NCI-H446 treated with DMSO at 0.1 percent for 48 hours (cell line): ENCODE measurements around the gene IPO5.
"Not testable (repeated sequence)": the region's sequence is repeated elsewhere in the genome, so short reads cannot be mapped to it uniquely, and the experiment has no call there.

ENCODE experiments used
- DNase-seq: peaks from one replicate; lab custom pipeline; 2025; lab: John Stamatoyannopoulos, UW

Gene IPO5

DNA sequence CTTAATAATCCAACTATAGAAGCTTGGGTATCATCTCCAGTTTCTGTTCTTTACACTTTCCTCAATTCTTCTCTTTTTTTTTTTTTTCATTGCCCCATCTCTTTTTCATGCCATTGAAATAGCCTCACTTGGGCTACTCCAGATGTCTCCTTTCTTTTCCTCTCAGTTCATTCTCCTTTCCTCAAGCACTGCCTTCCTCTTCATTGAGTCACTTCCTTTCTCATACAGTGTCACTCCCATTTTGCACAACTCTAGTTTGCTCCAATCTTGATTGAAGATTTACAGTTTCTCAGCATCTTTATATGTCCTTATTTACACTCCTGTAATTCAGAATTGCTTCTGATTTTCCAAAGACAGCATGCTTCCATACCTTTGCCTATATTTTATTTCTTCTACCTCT lies 61.3 kb downstream of the IPO5 start:
- DNase-seq: no peak

DNA sequence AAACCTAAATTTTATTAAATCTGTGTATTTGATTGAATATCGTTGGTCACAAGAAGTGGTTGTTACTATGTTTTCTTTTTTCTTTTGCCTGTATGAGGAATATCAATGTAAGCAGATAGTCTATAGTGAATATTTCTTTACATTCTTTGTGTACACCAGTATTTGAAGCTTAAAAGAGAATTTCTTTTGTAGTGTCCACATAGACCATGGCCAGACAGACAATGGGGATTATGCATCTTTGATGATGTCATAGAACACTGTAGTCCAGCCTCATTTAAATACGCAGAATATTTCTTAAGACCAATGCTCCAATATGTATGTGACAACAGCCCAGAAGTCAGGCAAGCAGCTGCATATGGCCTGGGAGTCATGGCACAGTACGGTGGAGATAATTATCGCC lies 64.8 kb downstream of the IPO5 start:
- DNase-seq: no peak

DNA sequence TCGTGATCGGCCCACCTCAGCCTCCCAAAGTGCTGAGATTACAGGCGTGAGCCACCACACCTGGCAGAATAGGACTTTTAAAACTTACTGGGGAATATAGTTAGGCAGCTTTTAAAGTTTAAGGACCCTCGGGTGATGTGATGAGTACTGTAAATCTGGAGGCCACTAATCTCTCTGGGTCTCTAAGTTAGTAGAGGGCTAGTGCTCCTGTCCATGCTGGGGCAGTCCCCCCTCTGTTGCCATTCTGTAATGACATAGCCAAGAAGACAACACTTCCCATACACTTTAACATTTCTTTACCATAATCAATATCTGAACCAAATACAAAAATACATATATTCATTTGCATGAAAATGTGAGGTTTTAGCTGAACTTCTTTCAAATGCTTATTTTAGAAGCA lies 65.7 kb downstream of the IPO5 start:
- no peak for DNase-seq

DNA sequence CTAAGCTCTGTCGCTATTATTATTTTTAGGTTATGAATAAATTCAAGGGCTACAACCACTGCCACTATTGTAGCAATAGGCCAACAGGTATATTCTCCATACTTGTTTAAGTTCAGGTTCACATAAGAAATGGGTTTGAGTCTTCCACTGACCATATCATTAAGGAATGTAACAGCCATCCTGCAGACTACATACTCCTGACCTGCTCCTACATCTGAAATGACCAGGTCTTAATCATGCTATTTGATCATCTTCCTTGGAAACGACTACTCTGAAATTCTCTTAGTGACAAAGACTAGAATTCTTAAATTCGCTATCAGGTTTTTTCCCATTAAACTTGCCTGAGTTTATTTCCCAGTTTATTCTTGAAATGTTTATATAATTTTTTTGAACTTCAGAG lies 66.8 kb downstream of the IPO5 start:
- no peak for DNase-seq

DNA sequence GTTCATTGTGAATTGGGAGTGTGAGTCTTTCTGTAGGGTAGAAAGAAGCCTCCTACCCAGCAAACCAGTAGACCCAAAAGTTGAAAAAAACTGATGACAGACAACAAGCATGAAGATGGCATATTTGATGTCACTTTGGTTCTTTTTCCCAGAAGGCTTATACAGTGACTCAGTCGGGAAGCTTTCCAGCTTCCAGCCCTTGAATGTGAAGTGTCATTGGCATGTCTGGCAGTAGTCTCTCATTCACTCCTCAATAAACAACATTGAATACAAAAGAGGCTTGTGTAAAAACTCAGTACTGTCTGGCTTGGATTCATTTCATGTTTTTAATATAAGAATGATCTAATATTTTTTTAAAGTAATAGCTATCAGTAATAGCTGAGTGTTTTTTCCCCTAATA lies 68.7 kb downstream of the IPO5 start:
- DNase-seq: peak; percentile 42

DNA sequence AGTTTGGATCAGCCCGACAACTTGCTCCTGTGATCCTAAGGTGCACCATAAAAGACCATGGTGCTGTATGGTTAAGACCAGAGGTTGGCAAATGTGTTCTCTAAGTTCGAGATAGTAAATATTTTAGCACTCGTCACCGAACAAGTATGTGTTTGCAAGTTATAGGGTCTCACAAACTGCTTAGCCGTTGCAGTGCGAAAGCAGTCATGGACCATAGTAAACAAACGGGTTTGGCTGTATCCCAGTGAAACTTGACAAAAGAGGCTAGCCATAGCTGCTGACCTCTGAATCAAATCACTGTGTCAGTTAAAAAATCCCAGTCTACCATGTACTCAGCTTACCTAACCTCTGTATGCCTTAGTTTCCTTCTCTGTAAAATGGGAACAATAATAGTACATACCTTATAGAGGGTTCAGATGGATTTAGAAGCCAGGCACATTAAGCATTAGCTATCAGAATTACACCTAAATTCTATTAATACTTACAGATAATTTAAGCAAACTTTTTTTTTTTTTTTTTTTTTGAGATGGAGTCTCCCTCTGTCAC lies 72.1 kb downstream of the IPO5 start:
- DNase-seq: no peak

DNA sequence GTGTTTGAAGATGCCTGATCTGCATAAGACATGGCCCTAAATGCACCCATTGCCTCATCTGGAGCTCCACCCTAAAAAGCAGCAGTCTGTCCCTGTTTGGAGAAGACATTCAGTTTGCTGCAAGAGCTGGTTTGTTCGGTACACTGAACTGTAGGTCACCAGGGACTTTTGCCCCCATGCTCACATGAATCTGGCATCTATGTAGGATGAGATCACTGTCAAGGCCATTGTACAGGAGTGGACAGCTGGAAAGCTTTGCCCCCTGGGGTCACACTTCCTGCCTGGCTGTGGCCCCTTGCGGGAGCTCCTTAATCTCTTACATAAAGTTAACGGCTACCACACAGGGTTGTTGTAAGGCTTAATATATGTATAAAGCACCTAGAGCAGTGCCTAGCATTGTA lies 73.0 kb downstream of the IPO5 start:
- no peak for DNase-seq

DNA sequence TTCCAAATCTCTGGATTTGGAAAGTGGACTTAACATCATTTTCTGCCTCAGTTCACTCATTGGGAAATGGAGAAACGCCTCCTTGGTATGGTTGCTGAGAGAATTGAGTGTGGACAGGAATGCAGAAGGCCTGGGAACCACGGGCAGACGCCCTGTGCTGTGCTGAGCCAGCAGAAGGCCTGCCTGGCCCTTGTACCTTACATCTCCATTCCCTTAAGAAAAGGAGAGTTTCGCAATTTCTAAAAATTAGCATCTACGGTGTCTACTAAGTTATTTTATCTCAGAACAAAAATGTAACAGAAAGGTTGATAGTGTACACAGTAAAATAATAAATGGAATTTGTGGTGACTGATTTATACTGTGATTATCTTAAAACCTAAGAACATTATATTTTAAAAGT lies 78.7 kb downstream of the IPO5 start:
- DNase-seq: no peak

DNA sequence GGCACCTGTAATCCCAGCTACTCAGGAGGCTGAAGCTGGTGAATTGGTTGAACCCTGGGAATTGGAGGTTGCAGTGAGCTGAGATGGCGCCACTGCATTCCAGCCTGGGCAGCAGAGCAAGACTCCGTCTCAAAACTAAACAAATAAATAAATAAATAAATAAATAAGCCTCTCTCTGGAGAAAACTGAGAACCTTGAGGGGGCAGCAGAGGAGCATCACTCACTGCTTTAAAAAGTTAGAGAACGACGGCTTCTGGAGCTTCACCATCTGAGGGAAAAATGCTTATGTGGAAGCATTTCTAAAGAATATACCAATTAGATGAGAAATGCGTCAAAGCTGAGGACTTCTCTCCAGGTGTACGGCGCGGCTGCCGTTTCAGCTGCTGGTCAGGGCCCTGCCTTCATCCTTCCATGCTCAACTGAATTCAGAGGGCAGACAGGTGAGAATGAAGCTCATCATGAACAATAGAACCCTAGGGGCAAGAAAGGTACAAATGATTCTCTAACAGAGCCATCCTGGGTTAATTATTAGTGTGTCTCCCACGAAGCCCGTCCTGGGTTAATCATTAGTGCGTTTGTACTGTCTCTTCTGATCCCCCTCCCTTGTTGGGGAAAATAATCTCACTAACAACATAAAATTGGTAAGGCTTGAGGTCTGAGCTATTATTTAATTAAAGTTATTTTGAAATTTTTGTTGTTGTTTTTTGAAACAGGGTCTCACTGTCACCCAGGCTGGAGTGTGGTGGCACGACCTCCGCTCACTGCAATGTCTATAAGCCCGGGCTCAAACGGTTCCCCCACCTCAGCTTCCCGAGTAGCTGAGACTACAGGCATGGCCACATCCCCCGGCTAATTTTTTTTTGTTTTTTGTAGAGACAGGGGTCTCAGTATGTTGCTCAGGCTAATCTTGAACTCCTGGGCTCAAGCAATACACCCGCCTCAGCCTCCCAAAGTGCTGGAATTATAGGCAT lies 80.1 kb downstream of the IPO5 start:
- DNase-seq: no peak

DNA sequence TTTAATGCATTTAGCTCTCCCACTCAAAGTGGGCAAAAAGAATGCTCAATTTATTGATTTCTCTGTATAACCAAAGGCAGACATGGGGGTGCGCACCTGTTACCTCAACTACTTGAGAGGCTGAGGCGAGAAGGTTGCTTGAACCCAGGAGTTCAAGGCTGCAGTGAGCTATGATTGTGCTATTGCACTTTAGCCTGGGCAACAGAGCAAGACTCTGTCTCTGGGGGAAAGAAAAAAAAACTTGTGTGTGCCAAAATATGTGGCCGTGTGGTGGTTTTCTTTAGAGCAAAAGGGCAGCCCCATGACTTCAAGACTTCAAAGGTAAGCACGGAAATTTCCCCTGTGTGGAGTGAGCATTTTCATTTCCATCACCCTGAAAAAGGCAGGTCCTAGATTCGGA lies 81.9 kb downstream of the IPO5 start:
- no peak for DNase-seq

DNA sequence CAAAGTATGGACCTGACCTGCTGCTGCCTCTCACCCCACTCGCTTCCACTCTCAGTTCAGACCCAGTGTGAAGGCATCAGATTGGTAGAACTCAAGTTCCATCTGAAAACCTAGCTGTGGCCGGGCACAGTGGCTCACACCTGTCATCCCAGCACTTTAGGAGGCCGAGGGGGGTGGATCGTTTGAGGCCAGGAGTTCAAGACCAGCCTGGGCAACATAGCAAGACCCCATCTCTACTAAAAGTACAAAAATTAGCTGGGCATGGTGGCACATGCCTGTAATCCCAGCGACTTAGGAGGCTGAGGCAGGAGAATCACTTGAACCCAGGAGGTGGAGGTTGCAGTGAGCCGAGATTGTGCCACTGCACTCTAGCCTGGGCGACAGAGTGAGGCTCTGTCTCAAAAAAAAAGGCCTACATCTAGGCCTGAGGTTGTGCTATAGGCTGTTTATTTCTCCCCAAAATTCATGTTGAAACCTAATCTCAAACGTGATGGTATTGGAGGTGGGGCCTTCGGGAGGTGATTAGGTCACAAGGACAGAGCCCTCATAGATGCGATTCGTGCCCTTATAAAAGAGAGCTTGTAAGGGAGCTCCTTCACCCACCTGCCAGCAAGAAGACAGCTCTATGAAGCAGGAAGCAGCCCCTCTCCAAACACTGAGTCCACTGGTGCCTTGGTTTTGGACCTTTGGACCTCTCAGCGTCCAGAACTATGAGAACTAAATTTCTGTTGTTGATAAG lies 83.3 kb downstream of the IPO5 start:
- not testable (repeated sequence) for DNase-seq

DNA sequence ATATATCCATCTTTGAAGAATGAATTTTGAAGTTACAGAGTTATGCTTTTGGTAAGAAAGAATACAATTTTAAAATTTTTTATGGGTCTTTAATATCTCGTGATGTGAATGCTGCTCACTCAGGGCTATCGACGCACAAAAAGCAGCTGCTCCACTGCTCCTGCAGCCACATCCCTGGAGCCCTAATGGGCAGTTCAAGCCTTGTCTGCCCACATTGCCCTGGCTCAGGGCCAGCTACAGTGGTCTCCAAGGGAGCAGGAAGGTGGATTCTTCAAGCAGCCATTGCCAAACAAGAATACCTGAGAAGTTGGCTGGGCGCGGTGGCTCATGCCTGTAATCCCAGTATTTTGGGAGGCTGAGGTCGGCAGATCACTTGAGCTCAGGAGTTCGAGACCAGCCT lies 85.8 kb downstream of the IPO5 start:
- no peak for DNase-seq

DNA sequence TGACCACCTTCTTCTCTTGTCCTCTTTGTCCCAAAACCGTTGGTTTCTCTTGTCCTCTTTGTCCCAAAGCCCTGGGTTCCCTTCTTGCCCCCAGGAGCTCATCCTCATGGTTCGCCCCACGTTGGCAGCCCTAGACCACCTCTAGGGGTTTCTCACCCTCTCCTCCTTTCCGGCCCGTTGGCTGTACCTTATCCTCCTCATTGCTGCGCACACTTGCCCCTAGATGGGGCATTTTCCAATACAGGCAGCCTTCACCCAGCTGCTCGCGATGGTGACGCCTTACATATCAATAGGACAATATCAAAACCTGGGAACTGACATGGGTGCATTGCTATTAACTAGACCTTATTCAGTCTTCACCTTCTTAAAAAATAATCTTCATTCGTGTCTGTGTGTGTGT lies 86.5 kb downstream of the IPO5 start:
- DNase-seq: no peak

DNA sequence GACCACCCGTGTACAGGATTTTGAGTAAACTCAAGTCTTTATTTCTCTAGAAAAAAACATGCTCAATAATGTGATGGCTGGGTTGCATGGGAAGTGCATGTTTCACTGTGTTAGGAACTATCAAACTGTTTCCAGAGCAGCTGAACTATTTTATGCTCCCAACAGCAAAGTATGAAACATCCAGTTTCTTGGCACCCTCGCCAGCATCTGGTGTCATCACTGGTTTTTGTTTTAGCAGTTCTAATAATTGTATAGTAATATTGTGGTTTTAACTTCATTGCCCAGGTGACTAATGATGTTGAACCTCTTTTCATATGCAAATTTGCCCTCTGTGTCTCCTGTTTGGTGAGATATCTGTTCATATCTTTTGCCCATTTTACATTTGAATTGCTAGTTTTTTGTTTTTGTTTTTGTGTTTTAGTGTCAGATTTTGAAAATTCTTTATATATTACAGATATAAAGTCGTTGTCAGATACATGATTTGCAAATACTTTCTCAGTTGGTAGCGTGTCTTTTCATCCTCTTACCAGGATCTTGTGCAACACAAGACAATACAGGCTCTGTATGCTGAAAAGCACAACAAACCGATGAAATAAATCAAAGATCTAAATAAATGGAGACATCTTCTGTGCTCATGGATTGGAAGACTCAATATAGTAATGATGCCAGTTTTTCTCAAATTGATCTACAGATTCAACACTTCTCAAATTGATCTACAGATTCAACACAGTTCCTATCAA lies 87.8 kb downstream of the IPO5 start:
- DNase-seq: no peak

DNA sequence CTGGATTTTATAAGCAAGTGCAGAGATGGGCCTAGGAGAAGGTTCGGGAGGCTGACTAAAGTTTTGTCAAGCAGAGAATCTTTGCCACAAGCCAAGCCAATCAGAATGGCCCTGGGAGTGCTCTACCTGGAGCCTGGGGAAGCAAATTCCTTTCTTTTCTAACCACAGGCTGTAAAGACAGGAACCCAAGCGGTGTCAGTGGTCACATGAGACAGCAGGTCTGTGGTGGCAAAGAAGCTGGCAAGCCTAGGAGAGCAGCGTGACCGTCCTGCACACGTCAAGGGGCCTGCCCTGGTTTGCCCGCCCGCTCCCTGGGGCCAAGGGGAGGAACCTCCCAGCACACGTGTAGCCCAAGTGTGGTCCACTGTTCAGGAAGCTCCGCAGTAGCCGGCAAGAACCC lies 90.8 kb downstream of the IPO5 start:
- no peak for DNase-seq

DNA sequence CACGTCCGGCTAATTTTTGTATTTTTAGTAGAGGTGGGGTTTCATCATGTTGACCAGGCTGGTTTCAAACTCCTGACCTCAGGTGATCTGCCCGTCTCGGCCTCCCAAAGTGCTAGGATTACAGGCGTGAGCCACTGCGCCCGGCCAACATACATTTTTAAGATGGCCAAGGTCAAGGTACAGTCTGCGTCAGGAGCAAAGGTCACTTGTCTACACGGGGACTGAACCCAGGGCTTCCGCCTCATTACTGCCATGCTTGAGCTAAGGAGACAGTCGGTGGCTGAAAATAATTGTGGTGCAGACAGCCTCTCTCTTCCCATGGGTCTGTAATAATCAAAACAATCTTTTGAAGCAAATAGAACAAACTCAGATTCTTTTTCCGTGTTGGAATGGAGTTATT lies 94.3 kb downstream of the IPO5 start:
- not testable (repeated sequence) for DNase-seq

DNA sequence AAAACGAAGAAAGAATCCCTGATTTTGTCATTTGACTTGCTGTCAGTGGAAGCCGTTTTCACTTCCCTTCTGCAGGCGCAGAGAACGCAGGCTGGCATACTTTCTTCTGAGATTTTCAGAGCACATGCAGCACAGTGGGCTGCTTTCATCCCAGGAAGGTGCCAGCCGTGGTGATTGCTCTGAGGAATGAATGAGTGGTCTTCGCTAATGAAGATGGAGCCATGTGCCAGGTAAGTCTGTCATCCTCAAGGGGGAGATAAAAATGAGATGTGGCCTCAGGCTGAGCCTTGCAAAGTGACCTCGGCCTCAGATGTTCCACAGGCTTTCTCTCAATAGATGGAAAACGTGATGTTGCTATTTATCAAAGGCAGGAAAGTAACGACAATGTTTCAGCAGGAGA lies 94.8 kb downstream of the IPO5 start:
- no peak for DNase-seq

DNA sequence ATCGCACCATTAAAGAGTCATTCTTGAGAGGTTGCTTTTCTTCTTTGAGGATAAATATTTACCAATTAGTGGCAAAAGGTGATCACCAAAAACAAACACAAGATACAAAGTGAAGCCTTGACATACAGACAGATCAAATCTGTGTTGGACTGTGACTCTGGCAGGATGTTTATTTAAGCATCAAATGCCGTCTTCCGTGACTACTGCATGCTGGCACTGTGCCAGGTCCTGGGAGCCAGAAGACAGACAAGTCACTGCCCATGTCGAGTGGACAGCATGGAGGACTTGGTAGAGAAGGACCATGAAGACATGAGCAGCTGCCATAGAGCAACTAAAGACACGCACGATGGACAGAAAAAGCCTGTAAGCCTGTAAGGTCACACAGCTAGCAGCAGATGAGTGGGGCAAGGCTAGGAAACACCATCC lies 96.6 kb downstream of the IPO5 start:
- DNase-seq: no peak

DNA sequence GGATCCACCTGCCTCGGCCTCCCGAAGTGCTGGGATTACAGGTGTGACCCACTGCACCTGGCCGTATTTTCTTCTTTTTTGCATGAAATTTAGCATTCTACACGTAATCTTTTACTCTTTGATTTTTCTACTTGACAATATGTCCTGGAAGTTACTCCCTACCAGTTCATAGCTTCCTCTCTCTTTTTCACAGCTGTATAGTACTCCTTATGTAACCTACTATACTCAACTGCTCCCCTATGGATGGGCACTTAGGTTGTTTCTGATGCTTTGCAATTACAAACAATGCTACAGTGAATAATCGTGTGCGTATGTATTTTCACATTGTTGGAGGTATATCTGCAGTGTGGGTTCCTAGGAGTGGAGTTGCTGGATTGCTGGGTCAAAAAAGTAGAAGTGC lies 98.9 kb downstream of the IPO5 start:
- no peak for DNase-seq

DNA sequence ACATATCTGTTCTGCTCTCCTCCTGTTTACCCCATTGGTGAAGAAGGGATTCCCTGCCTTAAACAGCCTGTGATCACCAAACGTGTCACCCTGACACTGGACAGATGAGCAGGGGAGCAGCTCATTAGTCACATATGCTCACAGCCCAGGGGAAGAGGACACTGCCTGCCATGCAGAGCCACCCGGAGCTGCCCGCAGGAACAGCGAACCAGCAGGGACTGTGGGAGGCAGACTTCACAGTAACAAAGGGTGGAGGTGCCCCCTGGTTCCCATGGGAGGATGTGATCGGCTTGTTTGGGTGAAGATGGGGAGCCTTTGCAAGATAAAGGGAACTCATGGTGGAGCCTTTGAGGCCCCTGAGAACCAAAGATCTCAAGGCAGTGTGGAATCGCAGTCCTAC lies 100.8 kb downstream of the IPO5 start:
- no peak for DNase-seq

DNA sequence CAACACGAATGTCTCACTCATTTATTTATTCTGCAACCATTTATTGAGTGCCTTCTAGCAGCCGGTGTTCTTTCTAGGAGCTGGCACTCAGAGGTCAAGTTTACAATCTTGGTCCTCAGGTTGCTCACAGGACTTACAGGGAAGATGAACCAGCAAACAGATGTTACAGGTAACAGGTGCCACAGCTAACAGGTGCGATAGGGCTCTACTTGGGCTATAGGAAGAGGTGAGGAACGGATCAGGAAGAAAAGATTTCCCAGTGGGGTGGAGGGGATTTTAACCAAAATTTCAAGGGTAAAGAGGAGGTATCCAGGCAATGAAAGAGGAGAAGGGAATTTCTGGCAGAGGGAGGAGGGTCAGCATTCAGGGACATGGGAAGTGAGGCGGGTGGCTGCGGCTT lies 102.1 kb downstream of the IPO5 start:
- no peak for DNase-seq

DNA sequence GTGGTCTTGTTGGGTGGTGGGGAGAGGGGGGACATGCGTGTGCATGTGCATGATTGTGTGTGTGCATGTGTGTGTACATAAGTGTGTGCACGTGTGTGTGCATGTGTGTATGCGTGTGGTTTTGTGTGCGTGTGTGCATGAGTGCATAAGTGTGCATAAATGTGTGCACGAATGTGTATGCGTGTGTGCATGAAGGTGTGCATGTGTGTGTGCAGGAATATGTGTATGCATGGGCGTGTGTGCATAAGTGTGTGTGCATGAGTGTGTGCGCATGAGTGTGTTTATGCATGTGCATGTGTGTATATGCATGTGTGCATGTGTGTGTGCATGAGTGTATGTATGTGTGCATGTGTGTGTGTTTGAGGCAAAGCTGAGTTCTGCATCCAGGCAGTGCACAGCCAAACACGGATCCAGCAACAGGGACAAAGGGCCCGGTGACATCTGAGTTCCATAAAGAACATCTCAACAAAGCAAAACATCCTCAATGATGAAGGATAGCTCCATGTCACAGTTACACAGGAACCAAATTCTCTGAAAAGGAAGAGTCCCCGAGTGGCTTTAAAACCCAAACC lies 103.5 kb downstream of the IPO5 start:
- DNase-seq: no peak
